ENCODE results near the gene ST6GAL1. TPM values are rescaled to one million over a fixed set of nuclear protein-coding genes. Genes with fewer than 3 reads are reported as not detected.

The ST6GAL1 gene
- 100 to 1,000 TPM in 1 of 9 donors, 10 to 100 TPM in 8; 56.2 to 120 (median 72.5) TPM for total RNA-seq
- 10 to 100 TPM; 19.4 to 69.9 TPM for polyA plus RNA-seq
- long read RNA-seq, donor 1, full-length matches to known transcripts, result 10 of 37 reads
- long read RNA-seq, donor 1, partial matches to known transcripts, result 3 of 37 reads
- long read RNA-seq, donor 1, other reads (novel, unspliced or antisense), result 24 of 37 reads
- long read RNA-seq, donor 2, full-length matches to known transcripts, result 54 of 122 reads
- long read RNA-seq, donor 2, partial matches to known transcripts, result 23 of 122 reads
- long read RNA-seq, donor 2, other reads (novel, unspliced or antisense), result 45 of 122 reads
- long read RNA-seq, donor 3, full-length matches to known transcripts, result 10 of 34 reads
- long read RNA-seq, donor 3, partial matches to known transcripts, result 3 of 34 reads
- long read RNA-seq, donor 3, other reads (novel, unspliced or antisense), result 21 of 34 reads

- peak; percentile 79 to 87 (median 82) for DNase-seq
- peaks cover 5 to 47% (median 38%) of the 10 kb centered on the region in 12 donors for H3K4me1 ChIP-seq
- H3K27ac ChIP-seq, result peak within 1 kb of the TSS; percentile 81 to 97 (median 93)
- TF ChIP-seq CTCF (IDR thresholded peaks at IDR 0.05) (peak; percentile 29 to 74 (median 41)), POLR2A (IDR thresholded peaks at IDR 0.05) (peak in 1 of 2 donors; percentile 73)
- no peaks in the 10 kb centered on the region for H3K9me3 ChIP-seq
- WGBS, 4 donors, result 0 to 2% (median 1%) methylated on average over 33 to 38 of the region's 38 CpGs
- H3K36me3 ChIP-seq, result peaks cover 0 to 13% (median 4%) of the 10 kb centered on the region in 9 donors
- intact Hi-C loops (cut with DNase I), result loop anchor here (2.0 to 10.0 kb wide), 14 partner anchors 42 to 235 kb away; partner anchors contain the start of gene EIF4A2 (in 1 of the 10)
- no peaks in the 10 kb centered on the region for H3K27me3 ChIP-seq
- peak within 1 kb of the TSS; percentile 75 to 98 (median 84) for H3K4me3 ChIP-seq
- peak; percentile 15 to 70 (median 64) for ATAC-seq
Observed at GRCh38 chr3:186930143-186930640, at the start of gene ST6GAL1. TSS of gene ST6GAL1 (plus strand) at chr3:186930526. CDS start at chr3:187042704, 112,178 bp downstream.

GRCh38 chr3:186882150-186882524 lies 48.2 kb upstream of the ST6GAL1 start:
- ATAC-seq (no peak), DNase-seq (no peak)
- TF ChIP-seq CTCF (IDR thresholded peaks at IDR 0.05) (no peak), POLR2A (IDR thresholded peaks at IDR 0.05) (no peak)
- H3K36me3 ChIP-seq, result no peaks in the 10 kb centered on the region
- H3K27ac ChIP-seq, result no peak overlapping the region
- H3K4me3 ChIP-seq, result no peak overlapping the region
- 56 to 60% (median 58%) methylated on average over 4 of the region's 4 CpGs for WGBS, 4 donors
- H3K9me3 ChIP-seq, result no peaks in the 10 kb centered on the region
- no peaks in the 10 kb centered on the region for H3K27me3 ChIP-seq
- peaks cover 0 to 15% (median 0%) of the 10 kb centered on the region in 12 donors for H3K4me1 ChIP-seq
- intact Hi-C loops (cut with DNase I), result no loop called here

GRCh38 chr3:186882881-186883685 lies 47.2 kb upstream of the ST6GAL1 start:
- 75 to 87% (median 83%) methylated on average over 6 of the region's 6 CpGs for WGBS, 4 donors
- ATAC-seq (peak in 1 of 4 donors; percentile 39), DNase-seq (no peak)
- Histone ChIP-seq H3K4me1 (peaks cover 0 to 15% (median 0%) of the 10 kb centered on the region in 12 donors), H3K4me3 (no peak overlapping the region), H3K9me3 (no peaks in the 10 kb centered on the region), H3K36me3 (no peaks in the 10 kb centered on the region), H3K27ac (no peak overlapping the region), H3K27me3 (no peaks in the 10 kb centered on the region)
- TF ChIP-seq POLR2A (IDR thresholded peaks at IDR 0.05) (no peak), CTCF (IDR thresholded peaks at IDR 0.05) (no peak)
- intact Hi-C loops (cut with DNase I), result no loop called here

Data from heart left ventricle (tissue), 16 donors.